H1 (cell line): ENCODE data around the gene SERGEF. TPM values are rescaled to one million over a fixed set of nuclear protein-coding genes. Genes with fewer than 3 reads are reported as not detected.

Source experiments
- polyA plus RNA-seq, 7 experiments: library from polyadenylated mRNA; depleted of rRNA in 3 of 7; stranded (reverse) in 5 of 7; unstranded in 2 of 7; fragments of >200 nt in 5 of 7; fragments of 200-250 nt in 2 of 7; gene quantifications; 1 replicate in 5 of 7; 2 replicates in 1 of 7; 4 replicates in 1 of 7; pipeline versions ENCODE4 v1.2.1 to v1.2.3, GENCODE V29; 2011 to 2013; ENCODE audit warnings: missing spikeins in 2 of 7, mixed read lengths in 2 of 7
- total RNA-seq: library from RNA; stranded (reverse); fragmentation: NEBNext Ultra II Directional; extraction: Animal tissue kit (Norgen Biotek cat#: 25700); gene quantifications from 2 replicates; pipeline ENCODE4 v1.2.1, GENCODE V29; 2021
- TF ChIP-seq, protein P1 (sequence below): fragments of 300-600 bp; sonication (generic); IDR thresholded peaks from 2 replicates; pipeline ENCODE4 v1.7.1; 2012; ENCODE audit warnings: low read length, moderate library complexity, mild to moderate bottlenecking, inconsistent platforms; ENCODE audit not compliant: insufficient replicate concordance
- TF ChIP-seq, protein P2 (sequence below): IDR thresholded peaks from 2 replicates; pipeline ENCODE4 v1.6.1; 2012; ENCODE audit warnings: inconsistent platforms

The SERGEF gene
- total and polyA plus RNA-seq, 2 of the 8 experiments (the other 6 are each of a cell fraction or from before 2014, with no cell fraction given) = 16.6 to 28.8 TPM

DNA sequence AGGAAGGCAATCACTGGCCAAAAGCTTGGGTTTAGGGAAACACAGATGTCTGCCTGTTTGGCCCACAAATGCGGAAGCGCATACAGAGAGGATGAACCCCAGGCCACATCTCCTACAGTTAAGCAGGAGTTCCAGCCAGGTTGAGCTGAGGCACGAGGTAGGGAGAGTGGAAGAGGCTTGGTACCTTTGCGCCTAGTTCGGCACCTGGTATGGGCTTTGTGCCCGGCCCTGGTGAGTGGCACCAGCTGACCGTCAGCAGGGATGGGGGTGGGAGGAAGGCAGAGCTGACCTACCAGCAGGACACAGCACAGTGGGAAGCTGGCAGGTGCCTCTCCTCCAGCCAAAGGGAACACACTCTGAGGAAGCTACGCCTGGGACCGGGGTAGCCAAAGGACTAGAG is 220.7 kb downstream of the SERGEF start (continued):
- TF ChIP-seq, protein P1, sequence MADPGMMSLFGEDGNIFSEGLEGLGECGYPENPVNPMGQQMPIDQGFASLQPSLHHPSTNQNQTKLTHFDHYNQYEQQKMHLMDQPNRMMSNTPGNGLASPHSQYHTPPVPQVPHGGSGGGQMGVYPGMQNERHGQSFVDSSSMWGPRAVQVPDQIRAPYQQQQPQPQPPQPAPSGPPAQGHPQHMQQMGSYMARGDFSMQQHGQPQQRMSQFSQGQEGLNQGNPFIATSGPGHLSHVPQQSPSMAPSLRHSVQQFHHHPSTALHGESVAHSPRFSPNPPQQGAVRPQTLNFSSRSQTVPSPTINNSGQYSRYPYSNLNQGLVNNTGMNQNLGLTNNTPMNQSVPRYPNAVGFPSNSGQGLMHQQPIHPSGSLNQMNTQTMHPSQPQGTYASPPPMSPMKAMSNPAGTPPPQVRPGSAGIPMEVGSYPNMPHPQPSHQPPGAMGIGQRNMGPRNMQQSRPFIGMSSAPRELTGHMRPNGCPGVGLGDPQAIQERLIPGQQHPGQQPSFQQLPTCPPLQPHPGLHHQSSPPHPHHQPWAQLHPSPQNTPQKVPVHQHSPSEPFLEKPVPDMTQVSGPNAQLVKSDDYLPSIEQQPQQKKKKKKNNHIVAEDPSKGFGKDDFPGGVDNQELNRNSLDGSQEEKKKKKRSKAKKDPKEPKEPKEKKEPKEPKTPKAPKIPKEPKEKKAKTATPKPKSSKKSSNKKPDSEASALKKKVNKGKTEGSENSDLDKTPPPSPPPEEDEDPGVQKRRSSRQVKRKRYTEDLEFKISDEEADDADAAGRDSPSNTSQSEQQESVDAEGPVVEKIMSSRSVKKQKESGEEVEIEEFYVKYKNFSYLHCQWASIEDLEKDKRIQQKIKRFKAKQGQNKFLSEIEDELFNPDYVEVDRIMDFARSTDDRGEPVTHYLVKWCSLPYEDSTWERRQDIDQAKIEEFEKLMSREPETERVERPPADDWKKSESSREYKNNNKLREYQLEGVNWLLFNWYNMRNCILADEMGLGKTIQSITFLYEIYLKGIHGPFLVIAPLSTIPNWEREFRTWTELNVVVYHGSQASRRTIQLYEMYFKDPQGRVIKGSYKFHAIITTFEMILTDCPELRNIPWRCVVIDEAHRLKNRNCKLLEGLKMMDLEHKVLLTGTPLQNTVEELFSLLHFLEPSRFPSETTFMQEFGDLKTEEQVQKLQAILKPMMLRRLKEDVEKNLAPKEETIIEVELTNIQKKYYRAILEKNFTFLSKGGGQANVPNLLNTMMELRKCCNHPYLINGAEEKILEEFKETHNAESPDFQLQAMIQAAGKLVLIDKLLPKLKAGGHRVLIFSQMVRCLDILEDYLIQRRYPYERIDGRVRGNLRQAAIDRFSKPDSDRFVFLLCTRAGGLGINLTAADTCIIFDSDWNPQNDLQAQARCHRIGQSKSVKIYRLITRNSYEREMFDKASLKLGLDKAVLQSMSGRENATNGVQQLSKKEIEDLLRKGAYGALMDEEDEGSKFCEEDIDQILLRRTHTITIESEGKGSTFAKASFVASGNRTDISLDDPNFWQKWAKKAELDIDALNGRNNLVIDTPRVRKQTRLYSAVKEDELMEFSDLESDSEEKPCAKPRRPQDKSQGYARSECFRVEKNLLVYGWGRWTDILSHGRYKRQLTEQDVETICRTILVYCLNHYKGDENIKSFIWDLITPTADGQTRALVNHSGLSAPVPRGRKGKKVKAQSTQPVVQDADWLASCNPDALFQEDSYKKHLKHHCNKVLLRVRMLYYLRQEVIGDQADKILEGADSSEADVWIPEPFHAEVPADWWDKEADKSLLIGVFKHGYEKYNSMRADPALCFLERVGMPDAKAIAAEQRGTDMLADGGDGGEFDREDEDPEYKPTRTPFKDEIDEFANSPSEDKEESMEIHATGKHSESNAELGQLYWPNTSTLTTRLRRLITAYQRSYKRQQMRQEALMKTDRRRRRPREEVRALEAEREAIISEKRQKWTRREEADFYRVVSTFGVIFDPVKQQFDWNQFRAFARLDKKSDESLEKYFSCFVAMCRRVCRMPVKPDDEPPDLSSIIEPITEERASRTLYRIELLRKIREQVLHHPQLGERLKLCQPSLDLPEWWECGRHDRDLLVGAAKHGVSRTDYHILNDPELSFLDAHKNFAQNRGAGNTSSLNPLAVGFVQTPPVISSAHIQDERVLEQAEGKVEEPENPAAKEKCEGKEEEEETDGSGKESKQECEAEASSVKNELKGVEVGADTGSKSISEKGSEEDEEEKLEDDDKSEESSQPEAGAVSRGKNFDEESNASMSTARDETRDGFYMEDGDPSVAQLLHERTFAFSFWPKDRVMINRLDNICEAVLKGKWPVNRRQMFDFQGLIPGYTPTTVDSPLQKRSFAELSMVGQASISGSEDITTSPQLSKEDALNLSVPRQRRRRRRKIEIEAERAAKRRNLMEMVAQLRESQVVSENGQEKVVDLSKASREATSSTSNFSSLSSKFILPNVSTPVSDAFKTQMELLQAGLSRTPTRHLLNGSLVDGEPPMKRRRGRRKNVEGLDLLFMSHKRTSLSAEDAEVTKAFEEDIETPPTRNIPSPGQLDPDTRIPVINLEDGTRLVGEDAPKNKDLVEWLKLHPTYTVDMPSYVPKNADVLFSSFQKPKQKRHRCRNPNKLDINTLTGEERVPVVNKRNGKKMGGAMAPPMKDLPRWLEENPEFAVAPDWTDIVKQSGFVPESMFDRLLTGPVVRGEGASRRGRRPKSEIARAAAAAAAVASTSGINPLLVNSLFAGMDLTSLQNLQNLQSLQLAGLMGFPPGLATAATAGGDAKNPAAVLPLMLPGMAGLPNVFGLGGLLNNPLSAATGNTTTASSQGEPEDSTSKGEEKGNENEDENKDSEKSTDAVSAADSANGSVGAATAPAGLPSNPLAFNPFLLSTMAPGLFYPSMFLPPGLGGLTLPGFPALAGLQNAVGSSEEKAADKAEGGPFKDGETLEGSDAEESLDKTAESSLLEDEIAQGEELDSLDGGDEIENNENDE = no peak
- TF ChIP-seq, protein P2, sequence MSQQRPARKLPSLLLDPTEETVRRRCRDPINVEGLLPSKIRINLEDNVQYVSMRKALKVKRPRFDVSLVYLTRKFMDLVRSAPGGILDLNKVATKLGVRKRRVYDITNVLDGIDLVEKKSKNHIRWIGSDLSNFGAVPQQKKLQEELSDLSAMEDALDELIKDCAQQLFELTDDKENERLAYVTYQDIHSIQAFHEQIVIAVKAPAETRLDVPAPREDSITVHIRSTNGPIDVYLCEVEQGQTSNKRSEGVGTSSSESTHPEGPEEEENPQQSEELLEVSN = no peak
